Measurements from ENCODE around the gene ATG5.
"Not testable (repeated sequence)": the region's sequence is repeated elsewhere in the genome, so short reads cannot be mapped to it uniquely, and the experiment has no call there.

ATG5 gene

DNA sequence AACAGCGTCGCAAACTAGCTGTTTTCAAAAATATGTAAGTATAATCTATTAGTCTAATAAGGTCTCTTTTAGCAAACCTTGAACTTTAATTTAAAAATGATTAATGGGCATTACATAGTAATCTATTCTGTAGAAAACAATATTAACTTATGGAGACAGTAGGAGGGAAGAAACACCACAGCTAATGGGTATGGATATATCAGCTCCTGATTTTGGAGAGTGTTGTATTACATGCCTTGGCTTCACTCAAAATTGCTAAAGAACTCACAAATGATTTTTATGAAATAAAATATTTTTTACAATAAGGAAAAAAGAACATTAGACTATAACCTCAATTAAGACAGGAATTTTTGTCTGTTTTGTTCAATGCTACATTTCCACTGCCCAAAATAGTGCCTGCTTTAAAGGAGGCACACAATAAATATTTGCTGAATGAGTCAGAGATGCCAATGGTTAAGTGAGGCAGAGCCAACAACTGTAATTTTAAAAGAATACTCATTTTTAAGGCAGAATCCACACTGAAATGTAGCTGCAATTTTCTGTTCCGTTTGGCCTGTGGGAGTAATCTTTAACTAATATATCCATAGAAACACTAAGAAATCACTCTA lies 15.7 kb downstream of the ATG5 start:
- DNase-seq (ENCODE audit: low read depth, low spot score) = no peak

DNA sequence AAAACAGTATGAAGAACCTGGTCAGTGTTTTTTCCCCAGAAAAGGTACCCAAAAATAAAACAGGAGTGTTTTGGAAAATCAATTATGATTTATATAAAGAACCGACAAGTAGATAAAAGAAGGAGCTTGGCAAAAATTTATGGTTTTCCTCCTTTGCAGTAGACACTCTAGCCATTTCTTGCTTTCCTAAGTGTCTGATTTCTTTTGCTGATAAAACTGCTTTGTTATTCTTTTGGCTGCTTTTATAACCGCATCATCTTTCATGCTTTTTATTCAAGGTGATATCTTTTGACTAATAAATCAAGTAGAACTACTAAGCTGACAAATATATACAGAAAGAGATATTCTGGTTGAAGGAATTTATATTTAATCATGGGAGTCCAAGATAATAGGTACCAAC lies 16.6 kb downstream of the ATG5 start:
- DNase-seq (ENCODE audit: low read depth, low spot score) = no peak

DNA sequence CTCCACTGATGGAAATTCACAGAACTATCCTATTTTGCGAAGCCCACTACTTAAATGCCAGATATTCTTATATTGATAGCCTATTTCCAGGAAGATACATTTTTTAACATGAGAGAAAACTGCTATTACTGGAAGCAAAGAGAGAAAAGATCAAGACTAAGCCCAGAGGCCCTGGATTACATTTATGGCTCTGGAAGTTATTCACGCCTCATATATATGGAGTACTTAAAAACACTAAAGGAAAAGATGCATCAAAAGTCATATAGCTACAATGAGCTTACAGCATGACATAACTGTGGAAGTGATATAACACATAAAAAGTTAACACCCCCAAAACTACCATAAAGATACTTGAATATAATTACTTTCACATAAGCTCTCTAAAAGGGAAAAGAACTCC lies 19.8 kb downstream of the ATG5 start:
- no peak for DNase-seq (ENCODE audit: low read depth, low spot score)

DNA sequence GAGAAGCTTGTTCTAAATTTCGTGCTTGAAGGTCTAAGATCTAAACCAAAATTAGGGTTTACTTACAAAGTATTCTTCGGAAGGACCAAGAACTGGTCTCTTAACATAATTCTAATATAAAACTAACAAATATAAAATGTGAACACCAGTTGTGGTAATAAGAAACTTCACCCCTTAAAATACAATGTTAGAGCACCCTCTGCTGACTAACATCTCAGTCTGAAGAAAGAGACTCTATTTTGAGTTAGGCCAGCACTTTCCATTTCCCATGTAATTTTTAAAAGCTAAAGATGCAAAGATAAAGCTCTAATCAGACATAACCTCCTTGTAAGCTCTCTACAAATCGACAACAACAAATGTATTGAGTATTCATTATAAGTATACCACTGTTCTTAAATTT lies 24.6 kb downstream of the ATG5 start:
- no peak for DNase-seq (ENCODE audit: low read depth, low spot score)

DNA sequence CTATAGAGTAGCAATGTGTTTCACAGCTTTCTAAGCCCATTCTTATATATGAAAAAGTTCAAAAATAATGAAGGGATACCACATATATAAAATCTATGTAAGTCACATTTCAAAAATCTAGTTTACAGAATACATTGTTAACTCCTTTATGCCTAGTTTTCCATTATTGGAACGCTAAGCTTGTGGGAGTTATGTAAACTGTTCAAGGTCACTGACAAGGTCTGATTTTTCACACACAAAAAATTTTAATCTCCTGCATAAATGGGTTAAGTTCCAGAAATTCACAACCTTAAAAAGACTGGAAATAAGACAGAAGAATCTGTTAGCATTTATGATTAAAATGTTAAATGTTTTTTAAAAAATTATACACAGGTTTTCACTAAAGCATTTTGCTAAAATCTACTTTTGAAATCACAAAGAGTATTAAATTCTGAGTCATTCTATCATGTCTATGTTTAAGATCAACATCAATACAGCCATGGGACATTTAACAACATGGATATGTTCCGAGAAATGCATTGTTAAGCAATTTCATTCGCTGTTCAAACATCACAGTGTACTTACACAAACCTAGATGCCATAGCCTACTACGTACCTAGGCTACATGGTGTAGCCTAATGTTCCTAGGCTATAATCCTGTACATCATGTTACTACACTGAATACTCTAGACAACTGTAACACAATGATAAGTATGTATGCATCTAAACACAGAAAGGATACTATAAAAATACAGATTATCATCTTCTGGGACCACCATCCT lies 25.4 kb downstream of the ATG5 start:
- no peak for DNase-seq (ENCODE audit: low read depth, low spot score)

DNA sequence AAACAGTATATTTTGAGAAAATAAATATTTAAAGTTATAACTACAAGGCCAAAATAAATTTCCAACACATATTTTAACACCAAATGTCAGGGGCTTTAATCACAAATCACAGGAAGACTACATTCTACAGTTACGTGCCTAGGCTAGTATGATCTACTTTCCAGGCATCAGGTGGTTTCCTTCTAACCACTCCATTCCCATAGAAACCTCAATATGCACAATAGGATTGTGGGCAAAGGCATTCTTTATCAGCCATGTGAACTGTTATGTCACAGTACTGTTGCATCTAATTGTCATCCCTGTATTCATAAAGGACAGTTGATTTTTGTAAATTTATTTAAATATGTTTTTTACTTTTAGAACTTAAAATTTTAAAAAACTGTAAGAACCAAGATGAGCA lies 32.4 kb downstream of the ATG5 start:
- DNase-seq (ENCODE audit: low read depth, low spot score) = no peak

DNA sequence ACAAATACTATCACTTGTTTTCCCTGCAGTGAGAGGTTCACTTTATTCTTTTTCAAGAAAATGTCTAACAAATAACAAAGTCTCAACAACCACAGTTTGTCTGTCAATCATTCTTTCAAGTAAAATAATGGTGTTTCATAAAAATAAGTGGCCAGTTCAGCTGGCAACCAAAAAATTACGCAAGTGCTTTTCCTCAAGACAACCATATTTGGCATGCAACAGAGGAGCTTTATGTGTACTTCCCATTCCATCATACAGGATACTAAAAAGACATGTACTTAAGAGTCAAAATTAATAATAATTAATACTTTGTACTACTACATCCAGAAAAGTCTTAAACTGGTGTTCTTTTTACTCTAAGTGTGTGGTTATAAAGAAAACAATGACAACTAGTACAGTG lies 34.6 kb downstream of the ATG5 start:
- no peak for DNase-seq (ENCODE audit: low read depth, low spot score)

DNA sequence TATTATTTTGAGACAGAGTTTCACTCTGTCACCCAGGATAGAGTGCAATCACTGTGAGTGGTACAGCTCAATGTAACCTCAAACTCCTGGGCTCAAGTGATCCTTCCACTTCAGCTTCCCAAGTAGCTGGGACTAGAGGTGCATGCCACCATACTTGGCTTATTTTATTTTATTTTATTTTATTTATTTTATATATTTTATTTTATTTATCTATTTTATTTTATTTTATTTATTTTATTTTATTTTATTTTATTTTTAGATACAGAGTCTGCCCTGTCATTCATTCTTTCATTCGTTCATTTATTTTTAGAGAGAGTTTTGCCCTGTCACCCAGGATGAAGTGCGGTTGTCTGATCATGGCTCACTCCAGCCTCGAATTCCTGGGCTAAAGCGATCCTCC lies 35.5 kb downstream of the ATG5 start:
- DNase-seq (ENCODE audit: low read depth, low spot score) = no peak

DNA sequence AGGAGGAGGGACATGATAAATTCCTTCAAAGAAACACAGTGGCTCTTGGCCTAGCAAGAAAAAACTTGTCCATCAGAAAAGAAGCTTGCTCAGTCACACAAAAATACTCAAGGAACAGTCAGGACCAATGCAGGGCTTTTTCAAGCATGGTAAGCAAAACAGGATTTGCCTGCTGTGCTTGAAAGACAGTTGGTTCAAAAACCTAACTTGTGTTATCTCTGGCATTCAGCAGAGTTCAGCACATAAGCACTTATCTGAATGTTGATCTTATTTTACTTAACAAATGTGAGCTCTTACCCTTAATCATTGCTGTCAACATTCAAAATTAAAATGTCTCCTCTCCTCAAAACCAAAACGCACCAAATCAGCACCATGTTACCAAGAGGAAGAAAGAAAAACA lies 38.3 kb downstream of the ATG5 start:
- peak; percentile 15 for DNase-seq (ENCODE audit: low read depth, low spot score)

DNA sequence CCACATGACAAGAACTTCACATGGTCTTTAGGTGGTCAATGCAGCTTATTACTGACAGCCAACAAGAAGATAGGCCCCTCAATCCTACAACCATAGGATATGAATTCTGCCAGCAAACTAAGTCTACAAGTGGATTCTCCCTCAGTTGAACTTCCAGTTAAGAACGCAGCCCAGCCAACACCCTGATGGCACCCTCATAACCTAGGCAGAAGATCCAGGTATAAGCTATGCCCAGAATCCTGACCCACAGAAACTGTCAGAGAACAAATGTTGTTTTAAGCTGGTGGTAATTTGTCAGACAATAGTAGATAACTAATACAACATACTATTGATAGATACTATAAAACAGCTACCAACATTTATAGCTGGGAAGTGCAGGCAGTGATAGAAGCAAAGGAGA lies 38.8 kb downstream of the ATG5 start:
- no peak for DNase-seq (ENCODE audit: low read depth, low spot score)

DNA sequence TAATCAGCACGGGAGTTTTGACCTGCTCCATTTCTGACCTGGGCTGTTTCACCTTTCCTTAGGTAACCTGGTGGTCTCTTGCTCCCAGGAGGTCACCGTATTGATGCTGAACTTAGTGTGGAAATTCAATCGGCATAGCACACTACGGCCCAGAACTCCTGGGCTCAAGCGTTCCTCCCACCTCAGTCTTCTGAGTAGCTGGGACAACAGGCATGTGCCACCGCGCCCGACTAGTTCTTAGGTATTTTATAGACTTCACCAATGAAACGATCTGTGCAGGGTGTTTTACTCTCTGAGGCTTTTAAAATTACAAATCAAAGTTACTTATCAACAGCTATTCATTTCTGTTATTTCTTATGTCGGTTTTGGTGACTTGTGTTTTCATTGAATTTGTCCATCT lies 42.1 kb downstream of the ATG5 start:
- no peak for DNase-seq (ENCODE audit: low read depth, low spot score)

DNA sequence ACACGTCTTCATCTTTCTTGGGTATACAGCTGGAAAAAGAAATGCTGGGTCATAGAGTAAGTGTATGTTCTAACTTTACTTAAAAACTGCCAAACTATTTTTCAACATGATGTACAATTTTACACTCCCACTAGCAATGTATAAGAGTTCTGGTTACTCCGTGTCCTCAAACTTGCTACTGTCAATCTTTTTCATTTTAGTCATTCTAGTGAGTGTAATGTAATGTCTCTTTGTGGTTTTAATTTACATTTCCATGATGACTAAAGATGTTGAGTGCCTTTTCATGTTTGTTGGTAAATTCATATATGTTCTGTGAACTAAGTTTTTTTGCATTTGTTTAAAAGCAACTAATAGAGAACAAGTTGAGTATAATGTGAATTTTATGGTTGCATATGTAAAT lies 43.9 kb downstream of the ATG5 start:
- no peak for DNase-seq (ENCODE audit: low read depth, low spot score)

DNA sequence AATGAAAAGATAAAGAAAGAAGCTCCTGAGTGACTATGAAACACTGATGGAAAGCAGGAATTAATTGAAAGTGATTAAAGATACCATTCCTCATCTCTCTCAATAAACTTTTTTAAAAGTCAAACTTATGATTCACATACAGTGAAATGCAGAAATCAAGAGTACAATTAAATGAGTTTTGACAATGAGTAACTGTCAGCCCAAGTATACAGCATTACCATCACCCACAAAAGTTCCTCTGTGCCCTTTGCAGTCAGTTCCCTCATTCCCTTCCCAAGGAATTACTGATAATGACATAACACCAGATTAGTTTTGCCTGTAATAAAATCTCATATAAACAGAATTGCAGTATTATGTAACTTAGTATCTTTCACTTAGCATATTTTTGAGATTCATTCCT lies 44.5 kb downstream of the ATG5 start:
- no peak for DNase-seq (ENCODE audit: low read depth, low spot score)

DNA sequence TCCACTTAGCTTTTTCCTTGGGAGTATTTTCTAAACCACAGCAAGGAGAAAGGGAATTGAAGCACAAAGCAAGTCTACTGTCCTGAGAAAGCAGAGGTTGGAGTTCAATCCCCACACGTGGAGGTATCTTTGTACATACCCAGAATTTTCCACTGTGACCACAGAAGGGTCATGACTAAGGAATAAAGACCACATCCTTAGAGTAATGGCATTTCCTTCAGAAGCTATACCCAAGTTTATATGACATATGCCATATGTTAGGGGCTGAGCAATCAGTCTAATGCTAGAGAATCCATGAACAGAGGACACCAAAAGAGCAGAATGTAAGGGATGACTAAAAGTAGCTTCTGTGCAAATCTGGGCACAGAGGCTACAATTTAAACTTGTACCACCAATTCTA lies 46.4 kb downstream of the ATG5 start:
- no peak for DNase-seq (ENCODE audit: low read depth, low spot score)

DNA sequence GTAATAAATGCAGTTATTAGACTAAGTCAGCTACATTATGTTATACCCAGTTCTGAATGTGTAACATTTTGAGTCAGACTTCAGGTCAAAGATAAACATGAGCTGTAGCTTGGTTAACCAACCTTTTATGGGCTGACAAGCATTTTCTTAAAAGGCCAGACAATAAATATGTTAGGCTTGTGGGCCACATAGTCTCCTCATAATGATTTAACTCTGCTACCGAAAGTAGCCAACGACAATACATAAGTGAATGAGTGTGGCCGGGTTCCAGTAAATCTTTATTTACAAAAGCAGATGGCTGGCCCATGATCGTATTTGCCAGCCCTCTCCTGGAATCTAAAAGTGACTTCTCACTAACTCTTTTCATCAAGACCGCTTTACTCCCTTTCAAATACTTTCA lies 49.9 kb downstream of the ATG5 start:
- DNase-seq (ENCODE audit: low read depth, low spot score) = no peak

DNA sequence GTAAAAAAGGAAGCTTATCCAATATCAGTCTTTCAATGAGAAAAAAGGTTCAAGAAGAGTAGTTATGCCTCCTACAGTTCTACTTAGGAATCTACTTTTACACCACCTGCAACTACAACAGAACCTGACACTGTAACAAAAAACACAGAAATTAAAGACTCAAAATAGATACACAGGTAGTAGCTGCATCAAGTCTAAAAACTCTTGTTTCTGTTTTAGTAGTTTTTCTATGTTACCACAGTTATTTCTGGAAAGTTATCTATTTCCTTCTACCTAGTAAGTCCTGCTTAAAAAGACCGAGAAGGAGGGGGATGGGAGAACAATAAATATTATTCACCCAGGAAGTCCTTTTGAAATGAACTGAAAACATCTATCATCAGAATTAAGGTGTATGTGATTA lies 52.5 kb downstream of the ATG5 start:
- no peak for DNase-seq (ENCODE audit: low read depth, low spot score)

DNA sequence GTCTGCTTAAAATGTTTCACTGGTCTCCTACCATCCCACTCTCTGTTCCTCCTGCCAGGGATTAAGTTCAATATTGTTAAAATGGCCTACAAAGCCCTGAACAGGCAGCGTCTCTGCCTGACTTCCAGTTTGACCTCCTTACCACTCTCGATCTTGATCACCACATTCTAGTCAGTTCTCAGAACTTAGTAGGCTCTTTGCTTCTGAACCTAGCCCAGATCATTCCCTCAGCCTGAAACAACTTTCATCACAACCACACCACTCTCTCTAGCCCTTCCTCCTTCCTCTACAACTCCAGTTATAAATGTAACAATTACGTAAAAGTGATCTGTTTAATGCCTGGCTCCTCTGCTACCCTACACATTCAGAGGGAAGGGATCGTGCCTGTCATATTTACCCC lies 53.3 kb downstream of the ATG5 start:
- DNase-seq (ENCODE audit: low read depth, low spot score) = no peak

DNA sequence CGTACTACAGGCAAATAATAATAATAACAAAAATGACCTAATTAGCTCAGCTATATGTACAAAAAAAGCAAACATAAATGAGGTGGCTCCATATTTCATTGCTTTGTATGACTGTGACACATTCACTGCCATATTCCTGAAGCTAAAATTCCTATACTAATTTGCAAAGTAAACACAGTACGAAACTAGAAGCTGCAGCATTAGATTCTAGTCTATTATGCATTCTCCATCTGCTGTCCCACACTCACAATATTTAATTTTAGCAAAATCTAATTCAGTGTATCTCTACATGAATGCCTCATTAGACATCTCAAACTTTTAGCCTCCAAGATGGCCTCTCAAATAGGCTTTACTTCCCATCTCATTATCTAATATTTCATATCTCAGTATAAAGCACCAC lies 55.1 kb downstream of the ATG5 start:
- no peak for DNase-seq (ENCODE audit: low read depth, low spot score)

DNA sequence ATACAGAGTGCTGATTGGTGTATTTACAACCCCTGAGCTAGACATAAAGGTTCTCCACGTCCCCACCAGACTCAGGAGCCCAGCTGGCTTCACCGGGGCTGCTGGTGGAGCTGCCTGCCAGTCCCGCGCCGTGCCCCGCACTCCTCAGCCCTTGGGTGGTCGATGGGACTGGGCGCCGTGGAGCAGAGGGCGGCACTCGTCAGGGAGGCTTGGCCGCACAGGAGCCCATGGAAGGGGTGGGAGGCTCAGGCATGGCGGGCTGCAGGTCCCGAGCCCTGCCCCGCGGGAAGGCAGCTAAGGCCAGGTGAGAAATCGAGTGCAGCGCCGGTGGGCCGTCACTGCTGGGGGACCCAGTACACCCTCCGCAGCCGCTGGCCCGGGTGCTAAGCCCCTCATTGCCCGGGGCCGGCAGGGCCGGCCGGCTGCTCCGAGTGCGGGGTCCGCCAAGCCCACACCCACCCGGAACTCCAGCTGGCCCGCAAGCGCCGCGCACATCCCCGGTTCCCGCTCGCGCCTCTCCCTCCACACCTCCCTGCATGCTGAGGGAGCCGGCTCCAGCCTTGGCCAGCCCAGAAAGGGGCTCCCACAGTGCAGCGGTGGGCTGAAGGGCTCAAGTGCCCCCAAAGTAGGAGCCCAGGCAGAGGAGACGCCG lies 56.2 kb downstream of the ATG5 start:
- not testable (repeated sequence) for DNase-seq (ENCODE audit: low read depth, low spot score)

DNA sequence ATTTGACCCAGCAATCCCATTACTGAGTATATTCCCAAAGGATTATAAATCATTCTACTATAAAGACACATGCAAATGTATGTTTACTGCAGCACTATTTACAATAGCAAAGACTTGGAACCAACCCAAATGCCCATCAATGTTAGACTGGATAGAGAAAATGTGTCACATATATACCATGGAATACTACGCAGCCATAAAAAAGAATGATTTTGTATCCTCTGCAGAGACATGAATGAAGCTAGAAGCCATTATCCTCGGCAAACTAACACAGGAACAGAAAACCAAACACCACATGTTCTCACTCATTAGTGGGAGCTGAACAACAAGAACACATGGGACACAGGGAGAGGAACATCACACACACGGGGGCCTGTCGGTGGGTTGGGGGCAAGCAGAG lies 57.1 kb downstream of the ATG5 start:
- DNase-seq (ENCODE audit: low read depth, low spot score) = not testable (repeated sequence)

DNA sequence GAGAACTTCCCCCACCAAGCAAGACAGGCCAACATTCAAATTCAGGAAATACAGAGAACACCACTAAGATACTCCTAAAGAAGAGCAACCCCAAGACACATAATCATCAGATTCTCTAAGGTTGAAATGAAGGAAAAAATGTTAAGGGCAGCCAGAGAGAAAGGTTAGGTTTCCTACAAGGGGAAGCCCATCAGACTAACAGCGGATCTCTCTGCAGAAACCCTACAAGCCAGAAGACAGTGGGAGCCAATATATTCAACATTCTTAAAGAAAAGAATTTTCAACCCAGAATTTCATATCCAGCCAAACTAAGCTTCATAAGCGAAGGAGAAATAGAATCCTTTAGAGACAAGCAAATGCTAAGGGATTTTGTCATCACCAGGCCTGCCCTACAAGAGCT lies 61.1 kb downstream of the ATG5 start:
- DNase-seq (ENCODE audit: low read depth, low spot score) = not testable (repeated sequence)

DNA sequence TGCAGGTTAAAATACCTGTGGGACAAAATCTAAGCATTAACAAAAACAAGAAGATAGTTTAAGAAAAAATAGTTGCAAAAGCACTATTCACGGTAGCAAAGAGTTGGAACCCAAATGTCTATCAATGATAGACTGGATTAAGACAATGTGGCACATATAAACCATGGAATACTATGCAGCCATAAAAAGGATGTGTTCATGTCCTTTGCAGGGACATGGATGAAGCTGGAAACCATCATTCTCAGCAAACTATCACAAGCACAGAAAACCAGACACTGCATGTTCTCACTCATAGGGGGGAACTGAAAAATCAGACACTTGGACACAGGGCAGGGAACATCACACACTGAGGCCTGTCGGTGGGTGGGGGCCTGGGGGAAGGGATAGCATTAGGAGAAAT lies 65.8 kb downstream of the ATG5 start:
- not testable (repeated sequence) for DNase-seq (ENCODE audit: low read depth, low spot score)

DNA sequence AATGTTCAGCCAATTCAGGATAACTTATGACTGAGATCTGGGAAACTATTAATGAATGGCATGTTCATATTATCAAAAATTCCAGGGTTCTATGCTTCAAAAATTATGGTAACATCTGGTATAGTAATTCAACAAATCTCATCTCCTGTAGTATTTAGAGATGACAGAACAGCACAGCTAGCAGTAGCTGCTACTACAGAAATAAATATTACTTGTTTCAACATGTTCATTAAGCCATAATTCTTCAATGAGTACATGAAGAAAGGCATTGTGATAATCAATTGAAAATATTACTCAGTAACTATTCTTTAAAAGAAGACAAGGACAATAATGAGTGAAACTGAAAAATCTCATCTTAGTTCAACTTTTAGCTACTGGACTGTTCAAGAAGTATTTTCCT lies 66.8 kb downstream of the ATG5 start:
- DNase-seq (ENCODE audit: low read depth, low spot score) = no peak
